ENCODE results near the gene RTN4RL1. TPM values are rescaled to one million over a fixed set of nuclear protein-coding genes. Genes with fewer than 3 reads are reported as not detected.

RTN4RL1 gene
- total RNA-seq, 1 donor from 2014 or later = not detected

GRCh38 chr17:2070241-2071023 lies 45.3 kb upstream of the RTN4RL1 start:
- Mint-ChIP-seq H3K27me3 (no peaks in the 10 kb centered on the region), H3K27ac (peak overlapping the region; percentile 79), H3K4me1 (peaks cover 43% of the 10 kb centered on the region), H3K36me3 (ENCODE audit: low read depth) (peaks cover 42% of the 10 kb centered on the region), H3K4me3 (peak overlapping the region; percentile 59), H3K9me3 (no peaks in the 10 kb centered on the region)
- DNase-seq (no peak), ATAC-seq (ENCODE audit: low read depth) (peak; percentile 90)
- TF ChIP-seq, protein P1, sequence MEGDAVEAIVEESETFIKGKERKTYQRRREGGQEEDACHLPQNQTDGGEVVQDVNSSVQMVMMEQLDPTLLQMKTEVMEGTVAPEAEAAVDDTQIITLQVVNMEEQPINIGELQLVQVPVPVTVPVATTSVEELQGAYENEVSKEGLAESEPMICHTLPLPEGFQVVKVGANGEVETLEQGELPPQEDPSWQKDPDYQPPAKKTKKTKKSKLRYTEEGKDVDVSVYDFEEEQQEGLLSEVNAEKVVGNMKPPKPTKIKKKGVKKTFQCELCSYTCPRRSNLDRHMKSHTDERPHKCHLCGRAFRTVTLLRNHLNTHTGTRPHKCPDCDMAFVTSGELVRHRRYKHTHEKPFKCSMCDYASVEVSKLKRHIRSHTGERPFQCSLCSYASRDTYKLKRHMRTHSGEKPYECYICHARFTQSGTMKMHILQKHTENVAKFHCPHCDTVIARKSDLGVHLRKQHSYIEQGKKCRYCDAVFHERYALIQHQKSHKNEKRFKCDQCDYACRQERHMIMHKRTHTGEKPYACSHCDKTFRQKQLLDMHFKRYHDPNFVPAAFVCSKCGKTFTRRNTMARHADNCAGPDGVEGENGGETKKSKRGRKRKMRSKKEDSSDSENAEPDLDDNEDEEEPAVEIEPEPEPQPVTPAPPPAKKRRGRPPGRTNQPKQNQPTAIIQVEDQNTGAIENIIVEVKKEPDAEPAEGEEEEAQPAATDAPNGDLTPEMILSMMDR (IDR thresholded peaks at IDR 0.05) = no peak
- POLR2A ChIA-PET = interaction anchor here (0.5 to 24.5 kb wide), 8 partner anchors 10 to 386 kb away, joined by 3 to 449 read pairs (median 4); no protein-coding TSS in a partner anchor
- CTCF ChIA-PET = interaction anchor here (1.2 to 2.9 kb wide), 5 partner anchors 13 to 174 kb away, joined by 3 to 21 read pairs (median 5); partner anchors contain the start of gene HIC1
- intact Hi-C loops (cut with micrococcal nuclease) = loop anchor here (1.0 kb wide), 3 partner anchors 11 to 17 kb away; no protein-coding TSS in a partner anchor

DNA sequence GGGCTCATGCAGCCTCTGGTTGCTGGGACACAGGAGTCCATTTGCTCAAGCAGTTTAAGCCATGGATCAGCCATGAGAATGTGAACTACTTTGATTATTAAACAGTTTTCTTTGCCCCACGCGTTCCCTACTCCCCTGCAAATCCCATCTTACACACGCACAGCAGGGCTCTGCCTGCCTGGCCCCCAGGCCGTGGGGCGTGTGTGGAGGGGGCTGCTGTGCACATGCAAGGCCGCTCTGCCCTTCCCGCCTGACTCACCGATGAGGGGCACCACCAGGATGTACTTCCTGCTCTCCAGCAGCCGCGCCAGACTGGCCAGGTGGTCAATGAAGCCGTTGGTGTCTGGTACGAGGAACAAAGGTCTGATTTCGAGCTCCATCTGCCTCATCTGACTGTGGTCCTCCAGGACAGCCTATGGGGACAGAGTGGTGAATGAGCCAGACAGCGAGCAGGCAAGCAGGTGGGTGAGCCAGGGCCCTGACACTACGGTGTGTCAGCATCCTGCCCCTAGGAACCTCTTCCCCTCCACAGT lies 43.5 kb upstream of the RTN4RL1 start:
- Mint-ChIP-seq H3K9me3 (no peaks in the 10 kb centered on the region), H3K4me3 (no peak overlapping the region), H3K4me1 (peaks cover 53% of the 10 kb centered on the region), H3K27me3 (no peaks in the 10 kb centered on the region), H3K27ac (no peak overlapping the region), H3K36me3 (ENCODE audit: low read depth) (peaks cover 46% of the 10 kb centered on the region)
- intact Hi-C loops (cut with micrococcal nuclease) = no loop called here
- POLR2A ChIA-PET = interaction anchor here (1.5 to 24.5 kb wide), 2 partner anchors 11 to 20 kb away, joined by 6 to 449 read pairs; no protein-coding TSS in a partner anchor
- CTCF ChIA-PET = interaction anchor here (0.8 to 1.2 kb wide), 3 partner anchors 9 to 176 kb away, joined by 3 to 4 read pairs (median 3); no protein-coding TSS in a partner anchor
- TF ChIP-seq, protein P1 (IDR thresholded peaks at IDR 0.05) = no peak
- no peak for ATAC-seq (ENCODE audit: low read depth)
- no peak for DNase-seq

GRCh38 chr17:2068031-2068518 lies 42.9 kb upstream of the RTN4RL1 start:
- POLR2A ChIA-PET = interaction anchor here (1.5 to 24.5 kb wide), 2 partner anchors 10 to 20 kb away, joined by 6 to 449 read pairs; no protein-coding TSS in a partner anchor

GRCh38 chr17:2067608-2068024 lies 42.5 kb upstream of the RTN4RL1 start:
- intact Hi-C loops (cut with micrococcal nuclease) = no loop called here
- ATAC-seq (ENCODE audit: low read depth) = no peak
- Mint-ChIP-seq H3K27me3 (no peaks in the 10 kb centered on the region), H3K27ac (no peak overlapping the region), H3K4me3 (no peak overlapping the region), H3K36me3 (ENCODE audit: low read depth) (peaks cover 47% of the 10 kb centered on the region), H3K9me3 (no peaks in the 10 kb centered on the region), H3K4me1 (peaks cover 57% of the 10 kb centered on the region)
- ChIA-PET POLR2A (interaction anchor here (1.5 to 24.5 kb wide), 2 partner anchors 10 to 21 kb away, joined by 6 to 449 read pairs; no protein-coding TSS in a partner anchor), CTCF (interaction anchor here (0.8 to 1.4 kb wide), 3 partner anchors 8 to 19 kb away, joined by 3 to 4 read pairs (median 3); no protein-coding TSS in a partner anchor)
- no peak for DNase-seq
- TF ChIP-seq, protein P1 (IDR thresholded peaks at IDR 0.05) = no peak

More at GRCh38 chr17:2068031-2068518, 42.9 kb upstream of the RTN4RL1 start:
- Mint-ChIP-seq H3K9me3 (no peaks in the 10 kb centered on the region), H3K27me3 (no peaks in the 10 kb centered on the region), H3K4me3 (no peak overlapping the region), H3K36me3 (ENCODE audit: low read depth) (peaks cover 47% of the 10 kb centered on the region), H3K27ac (no peak overlapping the region), H3K4me1 (peaks cover 57% of the 10 kb centered on the region)
- TF ChIP-seq, protein P1 (IDR thresholded peaks at IDR 0.05) = no peak
- DNase-seq (no peak), ATAC-seq (ENCODE audit: low read depth) (no peak)
- intact Hi-C loops (cut with micrococcal nuclease) = no loop called here
- CTCF ChIA-PET = interaction anchor here (0.8 to 0.9 kb wide), 2 partner anchors 9 to 19 kb away, joined by 3 read pairs; no protein-coding TSS in a partner anchor

All from activated B cell treated with CpG ODN at 0.5 μM for 24 hours (primary cell).